ENCODE measurements around the gene CAMTA1. TPM values are rescaled to one million over a fixed set of nuclear protein-coding genes. Genes with fewer than 3 reads are reported as not detected.

CAMTA1 gene
- total and polyA plus RNA-seq, 9 of the 15 experiments (the other 6 are each of a cell fraction or from before 2014, with no cell fraction given): 43.9 to 161 (median 65.9) TPM

- peak; percentile 80; the same call in 1 of the 2 replicates for TF ChIP-seq STAT6 (CRISPR knock-in tag; IDR thresholded peaks at IDR 0.05)
- no peak for TF ChIP-seq NKRF (IDR thresholded peaks at IDR 0.05; ENCODE audit: borderline replicate concordance)
- TF ChIP-seq GABPB1 (CRISPR knock-in tag; IDR thresholded peaks at IDR 0.05): peak; percentile 83
- TF ChIP-seq LEF1 (IDR thresholded peaks at IDR 0.05): no peak
- no peak for TF ChIP-seq ZNF311 (CRISPR knock-in tag; IDR thresholded peaks at IDR 0.05)
- TF ChIP-seq HDAC3 (IDR thresholded peaks at IDR 0.05; ENCODE audit: borderline replicate concordance, partially characterized antibody): no peak
- TF ChIP-seq ZNF436 (CRISPR knock-in tag; IDR thresholded peaks at IDR 0.05): no peak
- TF ChIP-seq DNMT1 (IDR thresholded peaks at IDR 0.05): no peak
- no peak for TF ChIP-seq ZNF140 (CRISPR knock-in tag; IDR thresholded peaks at IDR 0.05)
- no peak for TF ChIP-seq ARNT (IDR thresholded peaks at IDR 0.05)
- TF ChIP-seq RBM17 (IDR thresholded peaks at IDR 0.05; ENCODE audit: borderline replicate concordance, low read depth, low read length): no peak
- TF ChIP-seq PCBP1 (IDR thresholded peaks at IDR 0.05; ENCODE audit: low read depth, low read length, poor library complexity, severe bottlenecking): peak; percentile 12
- TF ChIP-seq THAP7 (CRISPR knock-in tag; IDR thresholded peaks at IDR 0.05): no peak
- TF ChIP-seq TCF3 (CRISPR knock-in tag; IDR thresholded peaks at IDR 0.05): no peak
- TF ChIP-seq U2AF2 (optimal IDR thresholded peaks at IDR 0.05; ENCODE audit: low read depth, low read length): no peak
- TF ChIP-seq CBX5 (IDR thresholded peaks at IDR 0.05; ENCODE audit: borderline replicate concordance, low read depth): no peak
- TF ChIP-seq ARID4B (CRISPR knock-in tag; IDR thresholded peaks at IDR 0.05): no peak
- TF ChIP-seq SAP30 (IDR thresholded peaks at IDR 0.05; ENCODE audit: borderline replicate concordance, insufficient read depth, low read depth, low read length, poor library complexity, severe bottlenecking): peak; percentile 45
- no peak for TF ChIP-seq SRF (CRISPR knock-in tag; IDR thresholded peaks at IDR 0.05)
Observed at GRCh38 chr1:6783936-6784559, 1.2 kb upstream of the CAMTA1 start (continued).
